GM19193 (cell line): Measurements from ENCODE around the gene STAT3.

Source experiments
- POLR2A ChIP-seq: IDR thresholded peaks from 4 replicates; pipeline ENCODE4 v1.6.1; 2011; ENCODE audit not compliant: insufficient read depth, insufficient read length; ENCODE audit errors: extremely low read depth

Gene STAT3

DNA sequence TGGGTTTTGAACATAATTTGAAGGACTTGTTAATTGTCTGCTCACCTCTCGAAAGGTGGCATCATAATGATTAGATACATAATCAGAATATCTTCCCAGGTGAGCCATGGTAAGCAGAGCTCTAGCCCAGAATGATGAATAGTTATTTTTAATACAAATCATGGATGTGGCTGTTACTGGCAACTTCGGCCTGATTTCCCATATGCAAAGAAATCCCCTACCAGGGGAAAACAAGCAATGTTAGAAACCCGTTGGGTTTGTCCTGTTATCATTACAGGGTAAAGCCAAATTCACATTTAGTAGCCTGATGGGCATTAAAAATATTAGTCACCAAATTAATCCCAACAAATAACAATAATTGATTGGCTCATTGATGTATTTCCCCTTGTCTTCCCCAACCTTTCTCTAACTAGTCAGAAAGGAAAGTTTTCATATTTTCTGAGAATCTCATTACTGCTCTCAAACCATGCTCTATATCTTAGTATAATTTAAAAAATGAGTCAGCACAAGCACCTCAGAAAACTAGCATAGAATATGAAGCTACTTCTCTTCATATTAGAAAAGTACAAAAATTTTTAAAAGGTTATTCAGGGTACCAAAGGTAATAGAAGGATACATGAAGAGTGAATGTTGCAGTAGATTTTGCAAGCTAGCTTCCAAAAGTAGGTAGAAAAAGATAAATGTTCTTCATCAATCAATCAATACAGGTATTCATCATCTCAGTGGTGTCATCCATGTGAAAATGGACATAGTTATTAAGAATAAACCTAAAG lies 117.0 kb downstream of the STAT3 start:
- no peak for TF ChIP-seq POLR2A

DNA sequence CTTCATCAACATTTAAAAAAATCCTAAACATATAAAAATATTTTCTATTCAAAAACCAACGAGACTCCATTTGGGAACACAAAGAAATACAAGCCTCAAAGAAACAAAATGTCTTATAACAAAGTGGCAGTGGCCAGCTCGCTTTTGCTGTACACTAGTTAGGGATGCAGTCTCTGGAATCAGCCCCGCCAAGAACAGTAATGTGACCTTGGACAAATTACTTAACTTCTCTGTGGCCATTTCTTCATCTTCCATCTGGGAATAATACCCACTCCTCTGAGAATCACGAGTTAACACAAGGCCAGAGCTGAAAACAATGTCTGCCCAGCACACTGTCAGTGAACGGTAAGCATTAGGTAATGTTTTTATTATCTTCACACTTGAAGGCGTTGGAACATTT lies 117.6 kb downstream of the STAT3 start:
- no peak for TF ChIP-seq POLR2A

DNA sequence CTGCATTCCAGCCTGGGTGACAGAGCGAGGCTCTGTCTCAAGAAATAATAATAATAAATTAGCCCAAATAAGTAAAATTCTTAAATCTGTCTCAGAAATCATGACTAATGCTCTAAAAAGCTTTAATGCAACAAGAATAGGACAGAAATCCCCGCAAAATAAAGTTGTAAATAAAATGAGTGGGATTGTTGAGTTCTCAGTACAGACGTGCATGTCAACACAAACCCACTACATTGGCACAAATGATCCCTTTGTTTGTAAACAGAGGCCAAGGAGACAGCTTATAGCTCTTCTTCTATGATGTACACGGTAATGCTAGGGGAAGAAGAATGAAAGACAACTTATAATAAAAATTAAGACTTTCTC lies 118.1 kb downstream of the STAT3 start:
- no peak for TF ChIP-seq POLR2A

DNA sequence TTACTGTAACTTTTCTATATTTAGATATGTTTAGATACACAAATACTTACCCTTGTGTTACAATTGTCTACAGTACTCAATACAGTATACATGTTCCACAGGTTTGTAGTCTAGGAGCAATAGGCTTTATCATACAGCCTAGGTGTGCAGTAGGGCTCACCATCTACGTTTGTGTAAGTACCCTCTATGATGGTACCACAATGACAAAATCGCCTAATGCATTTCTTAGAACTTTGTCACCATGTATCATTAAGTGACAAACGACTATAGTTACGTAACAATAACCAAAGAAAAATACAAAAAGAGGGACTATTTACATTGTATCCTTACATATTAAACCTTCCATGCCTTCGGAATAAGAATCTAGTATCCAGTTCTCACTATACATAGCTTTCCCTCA lies 120.0 kb downstream of the STAT3 start:
- TF ChIP-seq POLR2A: no peak

DNA sequence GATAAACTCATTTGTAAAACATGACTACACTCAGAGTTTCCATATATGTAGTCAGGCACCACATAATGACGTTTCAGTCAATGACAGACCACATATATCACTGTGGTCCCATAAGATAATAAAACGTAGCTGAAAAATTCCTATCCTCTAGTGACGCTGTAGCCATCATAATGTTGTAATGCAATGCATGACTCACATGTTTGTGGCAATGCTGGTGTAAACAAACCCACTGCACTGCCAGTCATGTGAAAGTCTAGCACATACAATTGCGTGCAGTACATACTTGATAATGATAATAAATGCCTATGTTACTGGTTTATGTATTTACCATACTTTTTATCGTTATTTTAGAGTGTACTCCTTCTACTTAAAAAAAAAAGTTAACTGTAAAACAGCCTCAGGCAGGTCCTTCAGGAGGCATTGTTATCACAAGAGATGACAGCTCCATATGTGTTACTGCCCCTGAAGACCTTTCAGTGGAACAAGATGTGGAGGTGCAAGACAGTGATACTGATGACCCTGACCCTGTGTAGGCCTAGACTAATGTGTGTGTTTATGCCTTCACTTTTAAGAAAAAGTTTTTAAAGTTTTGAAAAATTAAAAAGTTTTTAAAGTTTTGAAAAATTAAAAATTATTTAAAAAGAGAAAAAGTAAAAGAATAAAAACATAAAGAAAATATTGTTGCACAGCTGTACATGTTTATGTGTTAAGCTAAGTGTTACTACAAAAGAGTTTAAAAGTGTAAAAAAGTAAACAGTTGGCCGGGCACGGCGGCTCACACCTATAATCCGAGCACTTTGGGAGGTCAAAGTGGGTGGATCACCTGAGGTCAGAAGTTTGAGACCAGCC lies 121.1 kb downstream of the STAT3 start:
- no peak for TF ChIP-seq POLR2A

DNA sequence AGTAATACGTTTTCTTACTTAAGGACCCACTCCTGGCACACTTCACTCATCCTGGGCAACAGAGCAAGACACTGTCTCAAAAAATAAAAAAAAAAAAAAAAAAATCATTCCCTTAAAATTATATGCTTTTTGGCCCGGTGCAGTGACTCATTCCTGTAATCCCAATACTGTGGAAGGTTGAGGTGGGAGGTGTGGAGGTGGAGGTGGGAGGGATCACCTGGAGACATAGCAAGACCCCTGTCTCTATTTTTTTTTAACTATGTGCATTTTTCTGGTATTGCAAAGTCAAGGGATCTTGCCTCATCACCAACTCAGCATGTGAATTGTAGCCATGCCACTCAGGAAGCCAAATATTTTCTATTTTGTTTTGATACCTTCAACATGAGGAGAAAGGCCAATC lies 121.8 kb downstream of the STAT3 start:
- no peak for TF ChIP-seq POLR2A
